Measurements from ENCODE around the gene ACER3.

GRCh38 chr11:76999597-76999996 is 138.9 kb downstream of the ACER3 start:
- TF ChIP-seq CTCF (IDR thresholded peaks at IDR 0.05; ENCODE audit: insufficient read depth, low read length) (no peak), POLR2AphosphoS5 (IDR thresholded peaks at IDR 0.05; ENCODE audit: low read depth) (no peak), GABPA (IDR thresholded peaks at IDR 0.05; ENCODE audit: low read depth) (no peak), SPI1 (IDR thresholded peaks at IDR 0.05; ENCODE audit: borderline replicate concordance, low read depth) (no peak)

All from HL-60 (cell line).